HFFc6 (cell line): ENCODE measurements around the gene APBB2. TPM values are rescaled to one million over a fixed set of nuclear protein-coding genes. Genes with fewer than 3 reads are reported as not detected.
"Not testable (repeated sequence)": the region's sequence is repeated elsewhere in the genome, so short reads cannot be mapped to it uniquely, and the experiment has no call there.

Source experiments
- DNase-seq: peaks from one replicate; pipeline ENCODE4 v3.0.0-alpha.2; 2018
- H3K27ac Mint-ChIP-seq: 2 replicates; pipeline ENCODE4 v1.8.0; 2020; ENCODE audit warnings: mild to moderate bottlenecking, mixed read lengths
- H3K27me3 Mint-ChIP-seq: 2 replicates; pipeline ENCODE4 v1.8.0; 2021; ENCODE audit warnings: mild to moderate bottlenecking, moderate library complexity, mixed read lengths; ENCODE audit not compliant: insufficient read depth
- H3K36me3 Mint-ChIP-seq: 2 replicates; pipeline ENCODE4 v1.8.0; 2021; ENCODE audit warnings: low read depth, mixed read lengths
- H3K4me1 Mint-ChIP-seq: 2 replicates; pipeline ENCODE4 v1.8.0; 2020; ENCODE audit warnings: low read depth, mixed read lengths
- H3K4me3 Mint-ChIP-seq: 2 replicates; pipeline ENCODE4 v1.8.0; 2020; ENCODE audit warnings: mild to moderate bottlenecking, moderate library complexity, mixed read lengths
- H3K9me3 Mint-ChIP-seq: 2 replicates; pipeline ENCODE4 v1.8.0; 2020; ENCODE audit warnings: mild to moderate bottlenecking, mixed read lengths
- CTCF ChIP-seq: fragments of 200-600 bp; sonication (generic); IDR thresholded peaks from 2 replicates; pipeline ENCODE4 v1.5.0; 2021; ENCODE audit warnings: antibody characterized with exemption, mild to moderate bottlenecking
- total RNA-seq, 6 experiments: library from RNA; stranded (reverse); fragmentation: NEBNext Ultra II Directional; extraction: Animal tissue kit (Norgen Biotek cat#: 25700); gene quantifications; 2 replicates in 1 of 6; 3 replicates in 5 of 6; pipeline ENCODE4 v1.2.3, GENCODE V29; 2021

APBB2 gene
- total RNA-seq, 6 experiments from 2014 or later, result 32.4 to 45.5 (median 35.8) TPM

- Mint-ChIP-seq H3K9me3 (no peaks in the 10 kb centered on the region), H3K4me3 (no peak overlapping the region), H3K27ac (peak overlapping the region; percentile 85), H3K27me3 (no peaks in the 10 kb centered on the region; the same call in 1 of the 2 replicates), H3K36me3 (0 out of 2 replicates have a peak, but pooled peaks cover 4% of the 10 kb centered on the region), H3K4me1 (peaks cover 57% of the 10 kb centered on the region)
- DNase-seq, result no peak
- no peak for TF ChIP-seq CTCF
Measured at GRCh38 chr4:40908297-40908696, 306.0 kb downstream of the APBB2 start.

- Mint-ChIP-seq H3K27me3 (no peaks in the 10 kb centered on the region; the same call in 1 of the 2 replicates), H3K9me3 (no peaks in the 10 kb centered on the region), H3K4me1 (peaks cover 37% of the 10 kb centered on the region), H3K36me3 (no peaks in the 10 kb centered on the region), H3K27ac (no peak overlapping the region), H3K4me3 (no peak overlapping the region)
- no peak for DNase-seq
- no peak for TF ChIP-seq CTCF
Measured at GRCh38 chr4:40905414-40905813, 308.9 kb downstream of the APBB2 start.

- H3K4me3 Mint-ChIP-seq, H3K9me3 Mint-ChIP-seq, H3K36me3 Mint-ChIP-seq, H3K27ac Mint-ChIP-seq, H3K27me3 Mint-ChIP-seq: not testable (repeated sequence)
- DNase-seq, result peak; percentile 27
- peaks cover 25% of the 10 kb centered on the region for H3K4me1 Mint-ChIP-seq
Measured at GRCh38 chr4:40900531-40900930, 313.8 kb downstream of the APBB2 start.

- H3K36me3 Mint-ChIP-seq, result no peaks in the 10 kb centered on the region
- H3K27me3 Mint-ChIP-seq, result no peaks in the 10 kb centered on the region
- H3K27ac Mint-ChIP-seq, result peak overlapping the region; percentile 75; the same call in 1 of the 2 replicates
- DNase-seq, result no peak
- H3K4me3 Mint-ChIP-seq, result peak overlapping the region; percentile 56; the same call in 1 of the 2 replicates
- no peaks in the 10 kb centered on the region for H3K9me3 Mint-ChIP-seq
- peak; percentile 95 for TF ChIP-seq CTCF
- peaks cover 25% of the 10 kb centered on the region for H3K4me1 Mint-ChIP-seq
Measured at GRCh38 chr4:40897557-40898203, 316.7 kb downstream of the APBB2 start.

GRCh38 chr4:40890764-40891163 lies 323.6 kb downstream of the APBB2 start:
- Mint-ChIP-seq H3K27me3 (peaks cover 2% of the 10 kb centered on the region), H3K4me1 (no peaks in the 10 kb centered on the region), H3K36me3 (peaks cover 5% of the 10 kb centered on the region; the same call in 1 of the 2 replicates), H3K9me3 (no peaks in the 10 kb centered on the region), H3K4me3 (no peak overlapping the region), H3K27ac (no peak overlapping the region)
- no peak for DNase-seq
- TF ChIP-seq CTCF, result no peak

GRCh38 chr4:40890199-40890598 lies 324.1 kb downstream of the APBB2 start:
- H3K4me1 Mint-ChIP-seq, result no peaks in the 10 kb centered on the region
- H3K27ac Mint-ChIP-seq, result no peak overlapping the region
- no peak for DNase-seq
- peaks cover 5% of the 10 kb centered on the region; the same call in 1 of the 2 replicates for H3K36me3 Mint-ChIP-seq
- no peaks in the 10 kb centered on the region for H3K9me3 Mint-ChIP-seq
- TF ChIP-seq CTCF, result no peak
- peaks cover 2% of the 10 kb centered on the region for H3K27me3 Mint-ChIP-seq
- H3K4me3 Mint-ChIP-seq, result no peak overlapping the region
